Measurements from ENCODE around the gene F10. TPM values are rescaled to one million over a fixed set of nuclear protein-coding genes. Genes with fewer than 3 reads are reported as not detected.

The F10 gene
- total and polyA plus RNA-seq, 2 donors (not counting 3 experiments of a cell fraction or from before 2014, with no cell fraction given) = 0.25 TPM; not detected in 1

DNA sequence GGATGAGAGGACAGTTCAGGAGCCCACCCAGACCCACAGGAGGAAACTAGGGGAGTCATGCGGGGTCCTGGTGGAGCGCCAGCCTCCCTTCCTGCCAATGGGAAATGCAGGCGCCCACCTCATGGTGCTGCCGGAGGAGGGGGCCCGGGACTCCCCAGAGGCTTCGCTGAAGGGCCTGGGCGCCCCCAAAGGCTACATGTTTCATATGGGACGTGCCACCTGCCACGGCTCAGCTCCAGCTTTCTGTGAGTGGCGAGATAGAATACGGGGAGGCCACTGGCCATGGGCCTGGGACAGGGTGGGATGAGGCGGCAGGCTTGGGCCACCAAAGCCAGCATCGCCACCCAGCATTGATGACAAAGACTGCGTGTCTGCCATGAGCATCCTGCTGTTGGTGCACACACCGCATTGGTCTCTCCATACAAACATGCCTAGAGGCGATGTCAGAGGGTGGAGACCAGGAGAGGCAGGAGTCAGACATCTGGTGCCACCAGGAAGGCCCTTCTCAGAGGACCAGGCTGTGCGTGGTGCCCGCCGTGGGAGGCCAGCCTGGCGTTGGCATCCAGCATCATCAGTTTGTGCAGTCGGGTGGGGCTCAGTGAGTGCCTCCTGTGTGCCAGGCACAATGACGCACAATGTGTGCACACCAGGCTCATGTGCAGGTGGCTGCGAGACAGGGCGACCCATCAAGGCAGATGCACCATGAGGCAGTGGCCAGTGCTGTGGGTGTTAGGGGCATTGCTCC lies 1.2 kb upstream of the F10 start:
- Histone ChIP-seq H3K36me3 (ENCODE audit: control insufficient read depth in 2 of 2, extremely low read depth in 1 of 2, insufficient read depth in 2 of 2, low read length in 2 of 2) (no peaks in the 10 kb centered on the region), H3K27me3 (ENCODE audit: control insufficient read depth in 2 of 2, insufficient read depth in 2 of 2, low read length in 2 of 2) (no peaks in the 10 kb centered on the region), H2AFZ (ENCODE audit: low read depth, low read length) (no peak overlapping the region), H3K79me2 (ENCODE audit: control insufficient read depth, insufficient read depth, low read length) (no peaks in the 10 kb centered on the region), H3K4me2 (ENCODE audit: insufficient read depth, low read length) (no peak overlapping the region), H3K4me1 (ENCODE audit: control insufficient read depth, extremely low read depth, insufficient read depth, low read length) (no peaks in the 10 kb centered on the region), H3K9me1 (replicated peaks; ENCODE audit: control insufficient read depth, extremely low read depth, insufficient read depth, low read length) (no peaks in the 10 kb centered on the region), H4K20me1 (replicated peaks; ENCODE audit: control insufficient read depth, extremely low read depth, insufficient read depth, low read length) (no peaks in the 10 kb centered on the region), H3K9ac (replicated peaks; ENCODE audit: extremely low read depth, insufficient read depth, low read length) (no peak overlapping the region), H3K4me3 (replicated peaks in 1 of 3; ENCODE audit: insufficient read depth in 1 of 3, low read depth in 1 of 3, low read length in 3 of 3) (no peak overlapping the region), H3K9me3 (replicated peaks; ENCODE audit: control insufficient read depth, insufficient read depth, low read length) (no peaks in the 10 kb centered on the region), H3K27ac (ENCODE audit: insufficient read depth, low read depth, low read length) (no peak overlapping the region)
- POLR2A ChIA-PET = no interaction called here
- intact Hi-C loops (cut with micrococcal nuclease) (no loop called here), dilution Hi-C loops (cut with MboI; ENCODE audit: extremely low pct_ligation_motif_present, low sequenced_read_pairs) (no loop called here)
- no TSS peak for BruUV-seq (replicated peaks)
- CTCF ChIA-PET = no interaction called here
- FAIRE-seq = no peak
- TF ChIP-seq GATA2 (IDR thresholded peaks at IDR 0.05; ENCODE audit: insufficient read depth, insufficient read length, low read depth, low read length) (no peak), FOS (IDR thresholded peaks at IDR 0.05; ENCODE audit: borderline replicate concordance, insufficient read depth, low read length) (no peak), EZH2 (IDR thresholded peaks at IDR 0.05; ENCODE audit: borderline replicate concordance, low read depth, low read length, severe bottlenecking) (no peak), POLR2A (IDR thresholded peaks at IDR 0.05; ENCODE audit: low read depth, low read length) (no peak), POLR2AphosphoS5 (IDR thresholded peaks at IDR 0.05; ENCODE audit: insufficient read depth, low read depth, low read length) (no peak), MYC (IDR thresholded peaks at IDR 0.05; ENCODE audit: low read depth, low read length) (no peak), JUN (IDR thresholded peaks at IDR 0.05; ENCODE audit: borderline replicate concordance, insufficient read depth, insufficient read length, low read depth) (no peak)
- TF ChIP-seq, protein P1, sequence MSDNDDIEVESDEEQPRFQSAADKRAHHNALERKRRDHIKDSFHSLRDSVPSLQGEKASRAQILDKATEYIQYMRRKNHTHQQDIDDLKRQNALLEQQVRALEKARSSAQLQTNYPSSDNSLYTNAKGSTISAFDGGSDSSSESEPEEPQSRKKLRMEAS (IDR thresholded peaks at IDR 0.05; ENCODE audit: insufficient read depth, insufficient read length) = no peak
- TF ChIP-seq, protein P2, sequence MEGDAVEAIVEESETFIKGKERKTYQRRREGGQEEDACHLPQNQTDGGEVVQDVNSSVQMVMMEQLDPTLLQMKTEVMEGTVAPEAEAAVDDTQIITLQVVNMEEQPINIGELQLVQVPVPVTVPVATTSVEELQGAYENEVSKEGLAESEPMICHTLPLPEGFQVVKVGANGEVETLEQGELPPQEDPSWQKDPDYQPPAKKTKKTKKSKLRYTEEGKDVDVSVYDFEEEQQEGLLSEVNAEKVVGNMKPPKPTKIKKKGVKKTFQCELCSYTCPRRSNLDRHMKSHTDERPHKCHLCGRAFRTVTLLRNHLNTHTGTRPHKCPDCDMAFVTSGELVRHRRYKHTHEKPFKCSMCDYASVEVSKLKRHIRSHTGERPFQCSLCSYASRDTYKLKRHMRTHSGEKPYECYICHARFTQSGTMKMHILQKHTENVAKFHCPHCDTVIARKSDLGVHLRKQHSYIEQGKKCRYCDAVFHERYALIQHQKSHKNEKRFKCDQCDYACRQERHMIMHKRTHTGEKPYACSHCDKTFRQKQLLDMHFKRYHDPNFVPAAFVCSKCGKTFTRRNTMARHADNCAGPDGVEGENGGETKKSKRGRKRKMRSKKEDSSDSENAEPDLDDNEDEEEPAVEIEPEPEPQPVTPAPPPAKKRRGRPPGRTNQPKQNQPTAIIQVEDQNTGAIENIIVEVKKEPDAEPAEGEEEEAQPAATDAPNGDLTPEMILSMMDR (IDR thresholded peaks at IDR 0.05; ENCODE audit: extremely low read depth in 1 of 2, insufficient read depth in 1 of 2, low read depth in 1 of 2, low read length in 2 of 2) = no peak
- DNase-seq (ENCODE audit: low read depth, low spot score) = no peak

All from endothelial cell of umbilical vein (primary cell).